Thyroid gland (tissue), 4 donors: ENCODE results near the gene MROH8.

Source experiments
- POLR2A ChIP-seq, 2 donors: fragments of 450-650 bp; IDR thresholded peaks; one replicate each; pipeline ENCODE4 v1.6.1; 2017; ENCODE audit warnings: antibody characterized with exemption in 2 of 2, mild to moderate bottlenecking in 2 of 2, moderate library complexity in 1 of 2
- TF ChIP-seq, protein P1 (sequence below), 6 experiments: fragments of 200-600 bp in 3 of 6; fragments of 450-650 bp in 3 of 6; sonication (generic) in 3 of 6; IDR thresholded peaks; one replicate each; pipeline ENCODE4 v1.5.1; 2016 to 2019; ENCODE audit warnings: antibody characterized with exemption in 6 of 6, mild to moderate bottlenecking in 2 of 6, inconsistent platforms in 1 of 6, moderate library complexity in 1 of 6

DNA sequence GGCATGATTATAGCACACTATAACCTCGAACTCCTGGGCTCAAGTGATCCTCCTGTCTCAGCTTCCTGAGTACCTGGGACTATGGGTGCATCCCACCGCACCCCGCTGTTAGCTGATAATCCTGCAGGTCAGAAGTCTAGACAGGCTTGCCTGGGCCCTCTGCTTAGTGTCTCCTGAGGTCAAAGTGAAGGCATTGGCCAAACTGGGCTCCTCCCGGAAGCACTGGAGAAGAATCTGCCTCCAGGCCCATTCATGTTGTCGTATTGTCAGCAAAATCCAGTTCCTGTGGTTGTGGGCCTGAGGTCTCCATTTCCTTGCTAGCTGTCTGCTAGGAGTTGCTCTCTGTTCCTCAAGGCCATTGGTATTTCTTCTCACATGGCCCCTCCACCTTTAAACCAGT is 6.3 kb upstream of the MROH8 start:
- TF ChIP-seq POLR2A (IDR thresholded peaks at IDR 0.05) = no peak
- TF ChIP-seq, protein P1, sequence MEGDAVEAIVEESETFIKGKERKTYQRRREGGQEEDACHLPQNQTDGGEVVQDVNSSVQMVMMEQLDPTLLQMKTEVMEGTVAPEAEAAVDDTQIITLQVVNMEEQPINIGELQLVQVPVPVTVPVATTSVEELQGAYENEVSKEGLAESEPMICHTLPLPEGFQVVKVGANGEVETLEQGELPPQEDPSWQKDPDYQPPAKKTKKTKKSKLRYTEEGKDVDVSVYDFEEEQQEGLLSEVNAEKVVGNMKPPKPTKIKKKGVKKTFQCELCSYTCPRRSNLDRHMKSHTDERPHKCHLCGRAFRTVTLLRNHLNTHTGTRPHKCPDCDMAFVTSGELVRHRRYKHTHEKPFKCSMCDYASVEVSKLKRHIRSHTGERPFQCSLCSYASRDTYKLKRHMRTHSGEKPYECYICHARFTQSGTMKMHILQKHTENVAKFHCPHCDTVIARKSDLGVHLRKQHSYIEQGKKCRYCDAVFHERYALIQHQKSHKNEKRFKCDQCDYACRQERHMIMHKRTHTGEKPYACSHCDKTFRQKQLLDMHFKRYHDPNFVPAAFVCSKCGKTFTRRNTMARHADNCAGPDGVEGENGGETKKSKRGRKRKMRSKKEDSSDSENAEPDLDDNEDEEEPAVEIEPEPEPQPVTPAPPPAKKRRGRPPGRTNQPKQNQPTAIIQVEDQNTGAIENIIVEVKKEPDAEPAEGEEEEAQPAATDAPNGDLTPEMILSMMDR (IDR thresholded peaks at IDR 0.05) = no peak
